H1 (cell line): ENCODE measurements around the gene PNMA6E.

Experiments
- POLR2A ChIP-seq, 2 experiments: IDR thresholded peaks; 1 replicate in 1 of 2; 2 replicates in 1 of 2; pipeline ENCODE4 v1.6.1; 2011; ENCODE audit warnings: low read depth in 2 of 2, low read length in 2 of 2, mild to moderate bottlenecking in 2 of 2; ENCODE audit errors: control extremely low read depth in 1 of 2
- POLR2AphosphoS5 ChIP-seq: IDR thresholded peaks from 2 replicates; pipeline ENCODE4 v1.6.1; 2011; ENCODE audit warnings: low read depth, low read length
- RAD21 ChIP-seq, 2 experiments: IDR thresholded peaks in 1 of 2; conservative IDR thresholded peaks in 1 of 2; 2 replicates each; pipeline ENCODE4 v1.6.1; 2011; ENCODE audit warnings: low read depth in 2 of 2, low read length in 2 of 2, improper control_type of control experiment in 1 of 2, inconsistent platforms in 1 of 2, mild to moderate bottlenecking in 1 of 2, moderate library complexity in 1 of 2
- SUZ12 ChIP-seq: fragments of 200-600 bp; sonication (generic); IDR thresholded peaks from 2 replicates; pipeline ENCODE4 v1.6.1; 2012; ENCODE audit warnings: mild to moderate bottlenecking, inconsistent platforms, low read length, moderate library complexity, mixed read lengths
- TEAD4 ChIP-seq: IDR thresholded peaks from 2 replicates; pipeline ENCODE4 v1.6.1; 2012; ENCODE audit warnings: low read depth, low read length, inconsistent platforms, mixed read lengths
- ZNF274 ChIP-seq: IDR thresholded peaks from 2 replicates; pipeline ENCODE4 v1.7.0; 2012; ENCODE audit warnings: low read length, borderline replicate concordance; ENCODE audit errors: extremely low read depth

DNA sequence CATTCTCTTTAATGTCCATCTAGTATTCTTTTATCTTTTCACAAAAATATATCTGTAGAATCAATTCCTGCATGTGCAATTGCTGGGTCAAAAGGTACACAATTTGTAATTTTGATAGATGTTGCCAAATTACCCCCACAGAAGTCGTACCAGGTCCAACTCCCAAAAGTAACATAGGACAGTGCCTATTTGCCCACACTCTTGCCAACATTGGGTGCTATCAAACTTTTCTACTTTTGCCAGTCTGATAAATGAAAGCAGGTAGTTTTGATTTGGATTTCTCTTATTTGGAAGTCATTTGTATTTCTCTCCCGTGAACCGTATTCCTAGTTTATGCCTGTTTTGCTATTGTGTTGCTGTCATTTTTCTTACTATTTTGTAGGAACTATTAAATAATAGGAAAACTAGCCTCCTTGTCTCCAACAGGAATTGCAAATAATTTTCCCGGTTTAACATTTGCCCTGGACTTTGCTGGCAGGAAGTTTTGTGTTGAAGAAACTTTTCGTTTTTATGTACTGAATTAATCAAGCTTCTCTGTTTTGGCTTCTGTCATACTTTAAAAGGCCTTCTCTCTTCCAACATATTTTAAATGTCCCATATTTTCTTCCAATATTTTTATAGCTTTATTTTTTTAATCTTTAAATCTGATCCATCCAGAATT is 34.1 kb downstream of the PNMA6E start:
- TF ChIP-seq POLR2A (IDR thresholded peaks at IDR 0.05; ENCODE audit: control extremely low read depth in 1 of 2, low read depth in 2 of 2, low read length in 2 of 2) (no peak), SUZ12 (no peak), RAD21 (IDR thresholded peaks at IDR 0.05 in 1 of 2, conservative IDR thresholded peaks at IDR 0.05 in 1 of 2; ENCODE audit: low read depth in 2 of 2, low read length in 2 of 2) (no peak), POLR2AphosphoS5 (no peak), TEAD4 (no peak), ZNF274 (no peak)
